ENCODE measurements around the gene TOX2. TPM values are rescaled to one million over a fixed set of nuclear protein-coding genes. Genes with fewer than 3 reads are reported as not detected.

TOX2 gene
- total RNA-seq, 1 experiment from 2014 or later, result 85.4 TPM

- BruUV-seq (replicated peaks), result no TSS peak
- in situ Hi-C loops (cut with HindIII; ENCODE audit: low pct_unique_long_range_greater_than_20kb, low sequenced_read_pairs) (no loop called here), intact Hi-C loops (cut with micrococcal nuclease; ENCODE audit: unreplicated experiment) (no loop called here)
- DNase-seq (ENCODE audit: low read depth, low spot score) (no peak), ATAC-seq (peak; percentile 80)
- H3K4me1 ChIP-seq (ENCODE audit: control insufficient read depth, insufficient read depth, low read length), result no peaks in the 10 kb centered on the region
- TF ChIP-seq POLR2AphosphoS5 (IDR thresholded peaks at IDR 0.05; ENCODE audit: low read depth, low read length), result no peak
- TF ChIP-seq SIN3A (IDR thresholded peaks at IDR 0.05; ENCODE audit: borderline replicate concordance, insufficient read depth, low read depth, low read length), result no peak
- TF ChIP-seq REST (IDR thresholded peaks at IDR 0.05; ENCODE audit: insufficient read depth in 1 of 2, low read depth in 2 of 2, low read length in 1 of 2), result no peak
- TF ChIP-seq TCF7L2 (IDR thresholded peaks at IDR 0.05; ENCODE audit: low read depth, low read length), result no peak
- peak; percentile 20 for TF ChIP-seq CTCF (IDR thresholded peaks at IDR 0.05)
- no peak overlapping the region for H3K27ac ChIP-seq (ENCODE audit: low read length)
- ChIA-PET CTCF (no interaction called here), POLR2A (no interaction called here)
- H3K4me3 ChIP-seq (ENCODE audit: low read depth in 2 of 2, low read length in 2 of 2), result no peak overlapping the region
- H3K36me3 ChIP-seq (ENCODE audit: control insufficient read depth, insufficient read depth, low read length), result no peaks in the 10 kb centered on the region
- no peaks in the 10 kb centered on the region for H3K27me3 ChIP-seq (ENCODE audit: control insufficient read depth, insufficient read depth, low read length)
- H3K9me3 ChIP-seq (ENCODE audit: control insufficient read depth, insufficient read depth, low read depth, low read length), result peaks cover 7% of the 10 kb centered on the region; the same call in 1 of the 2 replicates
Observed at GRCh38 chr20:44056010-44056698, 141.5 kb downstream of the TOX2 start.

DNA sequence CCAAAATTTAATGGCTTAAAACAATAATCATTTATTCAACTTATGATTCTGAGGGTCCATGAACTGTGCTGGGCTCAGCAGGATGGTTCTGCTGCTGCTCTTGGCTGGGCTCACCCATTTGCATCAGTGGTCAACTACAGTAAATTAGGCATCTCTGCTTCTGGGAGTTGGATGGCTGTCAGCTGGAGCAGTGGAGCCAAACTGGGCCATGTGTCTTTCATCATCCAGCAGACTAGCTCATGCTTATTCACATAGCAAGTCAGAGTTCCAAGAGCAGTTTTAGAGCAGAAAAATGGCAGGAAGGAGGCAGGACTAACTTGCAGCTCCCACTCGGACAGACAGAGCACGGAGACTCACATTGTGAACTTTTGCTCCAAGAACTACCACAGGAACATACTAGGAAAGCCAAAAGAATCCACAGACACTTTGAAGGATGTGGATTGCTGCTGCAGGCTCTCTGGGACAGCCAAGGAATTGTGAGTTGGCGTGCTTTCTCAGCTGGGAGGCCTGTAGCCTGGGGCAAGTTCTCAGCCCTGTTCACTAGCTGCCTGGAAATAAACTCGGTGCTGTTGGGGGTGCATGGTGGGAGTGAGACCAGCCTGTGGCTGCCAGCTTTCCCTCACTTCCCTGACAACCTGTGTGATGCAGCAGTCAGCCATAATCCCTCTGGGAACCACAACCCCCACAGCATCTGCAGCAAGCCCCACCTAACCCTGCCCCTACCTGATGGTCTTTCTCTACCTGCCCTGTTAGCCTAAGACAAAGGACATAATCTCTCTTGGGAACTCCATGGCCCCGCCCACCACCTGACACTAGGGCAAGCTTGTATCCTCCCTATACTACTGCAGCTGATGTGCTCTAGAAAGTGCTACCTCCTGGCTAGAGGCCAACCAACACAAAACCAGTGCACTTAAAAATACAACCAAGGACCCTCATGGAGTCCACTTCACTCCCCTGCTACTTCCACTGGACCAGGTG lies 143.3 kb downstream of the TOX2 start:
- ATAC-seq, result no peak
- POLR2A ChIA-PET, result no interaction called here
- Histone ChIP-seq H3K4me3 (ENCODE audit: low read depth in 2 of 2, low read length in 2 of 2) (no peak overlapping the region), H3K27me3 (ENCODE audit: control insufficient read depth, insufficient read depth, low read length) (no peaks in the 10 kb centered on the region), H3K36me3 (ENCODE audit: control insufficient read depth, insufficient read depth, low read length) (no peaks in the 10 kb centered on the region), H3K27ac (ENCODE audit: low read length) (no peak overlapping the region), H3K9me3 (ENCODE audit: control insufficient read depth, insufficient read depth, low read depth, low read length) (peaks cover 7% of the 10 kb centered on the region; the same call in 1 of the 2 replicates), H3K4me1 (ENCODE audit: control insufficient read depth, insufficient read depth, low read length) (no peaks in the 10 kb centered on the region)
- in situ Hi-C loops (cut with HindIII; ENCODE audit: low pct_unique_long_range_greater_than_20kb, low sequenced_read_pairs) (no loop called here), intact Hi-C loops (cut with micrococcal nuclease; ENCODE audit: unreplicated experiment) (no loop called here)
- TF ChIP-seq POLR2AphosphoS5 (IDR thresholded peaks at IDR 0.05; ENCODE audit: low read depth, low read length) (no peak), SIN3A (IDR thresholded peaks at IDR 0.05; ENCODE audit: borderline replicate concordance, insufficient read depth, low read depth, low read length) (no peak), REST (IDR thresholded peaks at IDR 0.05; ENCODE audit: insufficient read depth in 1 of 2, low read depth in 2 of 2, low read length in 1 of 2) (no peak), TCF7L2 (IDR thresholded peaks at IDR 0.05; ENCODE audit: low read depth, low read length) (no peak), CTCF (IDR thresholded peaks at IDR 0.05) (no peak)
- DNase-seq (ENCODE audit: low read depth, low spot score), result no peak
- no TSS peak for BruUV-seq (replicated peaks)
- CTCF ChIA-PET, result no interaction called here

All from Panc1 (cell line).